Tongue (tissue), 2 donors: Measurements from ENCODE around the gene PTGIR. TPM values are rescaled to one million over a fixed set of nuclear protein-coding genes. Genes with fewer than 3 reads are reported as not detected.

Experiments
- DNase-seq: peaks from one replicate; pipeline ENCODE4 v3.0.0-alpha.2; 2015
- total RNA-seq: library from RNA; depleted of rRNA; stranded (reverse); fragments of >200 nt; gene quantifications from one replicate; pipeline ENCODE4 v1.2.3, GENCODE V29; 2014

The PTGIR gene
- 4.5 TPM for total RNA-seq

- peak; percentile 57 for DNase-seq
These were observed at the start of gene PTGIR for GRCh38 chr19:46624958-46625661. Gene PTGIR, minus strand, starts transcription at chr19:46625089. Its CDS starts 864 bp downstream, at chr19:46624225.

GRCh38 chr19:46670813-46671212, 45.9 kb upstream of the PTGIR start:
- no peak for DNase-seq

GRCh38 chr19:46668662-46669061, 43.8 kb upstream of the PTGIR start:
- no peak for DNase-seq

GRCh38 chr19:46665072-46665471, 40.2 kb upstream of the PTGIR start:
- no peak for DNase-seq

GRCh38 chr19:46661735-46662592, 37.1 kb upstream of the PTGIR start:
- DNase-seq, result peak; percentile 94

GRCh38 chr19:46661020-46661731, 36.3 kb upstream of the PTGIR start, which contains the start of gene DACT3:
Gene DACT3, minus strand, starts transcription at chr19:46661182. Its CDS starts 118 bp downstream, at chr19:46661064.
- peak; percentile 100 for DNase-seq

GRCh38 chr19:46660551-46661019, 35.7 kb upstream of the PTGIR start:
- no peak for DNase-seq

GRCh38 chr19:46660008-46660517, 35.2 kb upstream of the PTGIR start:
- DNase-seq, result peak; percentile 73

GRCh38 chr19:46659151-46660007, 34.5 kb upstream of the PTGIR start:
- DNase-seq, result peak; percentile 70

- DNase-seq, result no peak
These were observed 31.7 kb upstream of the PTGIR start for GRCh38 chr19:46656541-46656940.

GRCh38 chr19:46654621-46655152, 29.8 kb upstream of the PTGIR start:
- peak; percentile 55 for DNase-seq

- no peak for DNase-seq
These were observed 25.6 kb upstream of the PTGIR start for GRCh38 chr19:46650445-46650844.

GRCh38 chr19:46648961-46649960, 24.4 kb upstream of the PTGIR start:
- no peak for DNase-seq

GRCh38 chr19:46648060-46648960, 23.4 kb upstream of the PTGIR start:
- DNase-seq, result no peak

- DNase-seq, result no peak
These were observed 21.5 kb upstream of the PTGIR start for GRCh38 chr19:46646402-46646801.

- DNase-seq, result no peak
These were observed 19.8 kb upstream of the PTGIR start for GRCh38 chr19:46644720-46645119.

GRCh38 chr19:46640656-46641055, 15.8 kb upstream of the PTGIR start:
- DNase-seq, result no peak

- DNase-seq, result peak; percentile 87
These were observed 14.7 kb upstream of the PTGIR start for GRCh38 chr19:46639358-46640182.
